ENCODE measurements around the gene RABL2A.
"Not testable (repeated sequence)": the region's sequence is repeated elsewhere in the genome, so short reads cannot be mapped to it uniquely, and the experiment has no call there.

The RABL2A gene

GRCh38 chr2:113690871-113691270 lies 63.8 kb downstream of the RABL2A start:
- not testable (repeated sequence) for DNase-seq
